ENCODE data around the gene ZBTB20. TPM values are rescaled to one million over a fixed set of nuclear protein-coding genes. Genes with fewer than 3 reads are reported as not detected.

ZBTB20 gene
- total and polyA plus RNA-seq, 4 donors = 0.88 to 83.2 (median 20.4) TPM

GRCh38 chr3:115160295-115160694, 13.2 kb upstream of the ZBTB20 start:
- DNase-seq (ENCODE audit: low spot score) = no peak
- Histone ChIP-seq H3K36me3 (ENCODE audit: control insufficient read depth in 4 of 4, insufficient read depth in 3 of 4, low read depth in 1 of 4, low read length in 3 of 4) (no peaks in the 10 kb centered on the region), H3K4me1 (ENCODE audit: control insufficient read depth in 4 of 4, insufficient read depth in 4 of 4, low read length in 3 of 4) (no peaks in the 10 kb centered on the region), H3K4me3 (ENCODE audit: low read depth in 1 of 3, low read length in 3 of 3) (no peak overlapping the region), H3K27me3 (ENCODE audit: control insufficient read depth in 4 of 4, insufficient read depth in 4 of 4, low read length in 3 of 4) (no peaks in the 10 kb centered on the region), H3K9me3 (ENCODE audit: control insufficient read depth in 4 of 4, low read length in 3 of 4) (no peaks in the 10 kb centered on the region), H3K9ac (ENCODE audit: low read depth in 1 of 2, low read length in 2 of 2) (no peak overlapping the region), H3K27ac (ENCODE audit: low read depth in 1 of 2, low read length in 2 of 2) (no peak overlapping the region)
- TF ChIP-seq EGR1 (IDR thresholded peaks at IDR 0.05; ENCODE audit: low read depth in 2 of 2) = no peak
- no peak for TF ChIP-seq ZBTB33 (IDR thresholded peaks at IDR 0.05)
- no peak for TF ChIP-seq SP1 (IDR thresholded peaks at IDR 0.05)
- no peak for TF ChIP-seq FOXA2 (IDR thresholded peaks at IDR 0.05)
- WGBS = 75% methylated on average over 1 of the region's 1 CpG

GRCh38 chr3:115156046-115156654, 9.1 kb upstream of the ZBTB20 start:
- Histone ChIP-seq H3K4me3 (ENCODE audit: low read depth in 1 of 3, low read length in 3 of 3) (no peak overlapping the region), H3K27ac (ENCODE audit: low read depth in 1 of 2, low read length in 2 of 2) (no peak overlapping the region), H3K27me3 (ENCODE audit: control insufficient read depth in 4 of 4, insufficient read depth in 4 of 4, low read length in 3 of 4) (no peaks in the 10 kb centered on the region), H3K36me3 (ENCODE audit: control insufficient read depth in 4 of 4, insufficient read depth in 3 of 4, low read depth in 1 of 4, low read length in 3 of 4) (no peaks in the 10 kb centered on the region), H3K9me3 (ENCODE audit: control insufficient read depth in 4 of 4, low read length in 3 of 4) (no peaks in the 10 kb centered on the region), H3K4me1 (ENCODE audit: control insufficient read depth in 4 of 4, insufficient read depth in 4 of 4, low read length in 3 of 4) (no peaks in the 10 kb centered on the region), H3K9ac (ENCODE audit: low read depth in 1 of 2, low read length in 2 of 2) (no peak overlapping the region)
- no peak for TF ChIP-seq SP1 (IDR thresholded peaks at IDR 0.05)
- no peak for TF ChIP-seq GABPA (IDR thresholded peaks at IDR 0.05 in 1 of 2, conservative IDR thresholded peaks at IDR 0.05 in 1 of 2)
- TF ChIP-seq HNF4G (IDR thresholded peaks at IDR 0.05) = no peak
- TF ChIP-seq, protein P1, sequence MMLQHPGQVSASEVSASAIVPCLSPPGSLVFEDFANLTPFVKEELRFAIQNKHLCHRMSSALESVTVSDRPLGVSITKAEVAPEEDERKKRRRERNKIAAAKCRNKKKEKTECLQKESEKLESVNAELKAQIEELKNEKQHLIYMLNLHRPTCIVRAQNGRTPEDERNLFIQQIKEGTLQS (IDR thresholded peaks at IDR 0.05) = no peak
- TF ChIP-seq RAD21 (IDR thresholded peaks at IDR 0.05) = no peak
- TF ChIP-seq CTCF (IDR thresholded peaks at IDR 0.05; ENCODE audit: low read depth, low read length, missing input control) = no peak
- no peak for TF ChIP-seq NR2F2 (IDR thresholded peaks at IDR 0.05)
- no peak for TF ChIP-seq HNF4A (conservative IDR thresholded peaks at IDR 0.05)
- no peak for TF ChIP-seq JUND (IDR thresholded peaks at IDR 0.05)
- no peak for TF ChIP-seq TAF1 (conservative IDR thresholded peaks at IDR 0.05)
- no peak for TF ChIP-seq REST (IDR thresholded peaks at IDR 0.05)
- TF ChIP-seq FOXA2 (IDR thresholded peaks at IDR 0.05) = no peak
- TF ChIP-seq FOXA1 (IDR thresholded peaks at IDR 0.05) = no peak
- TF ChIP-seq ZBTB33 (IDR thresholded peaks at IDR 0.05) = no peak
- TF ChIP-seq, protein P2, sequence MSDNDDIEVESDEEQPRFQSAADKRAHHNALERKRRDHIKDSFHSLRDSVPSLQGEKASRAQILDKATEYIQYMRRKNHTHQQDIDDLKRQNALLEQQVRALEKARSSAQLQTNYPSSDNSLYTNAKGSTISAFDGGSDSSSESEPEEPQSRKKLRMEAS (IDR thresholded peaks at IDR 0.05) = no peak
- TF ChIP-seq EGR1 (IDR thresholded peaks at IDR 0.05; ENCODE audit: low read depth in 2 of 2) = no peak
- no peak for TF ChIP-seq YY1 (IDR thresholded peaks at IDR 0.05)
- no peak for TF ChIP-seq RXRA (IDR thresholded peaks at IDR 0.05)
- 73% methylated on average over 4 of the region's 4 CpGs for WGBS
- no peak for DNase-seq (ENCODE audit: low spot score)

Measured in liver (tissue), 9 donors.